Stomach (tissue), 4 donors: Measurements from ENCODE around the gene RAB6A.

Source experiments
- CTCF ChIP-seq, 7 experiments: fragments of 450-650 bp in 4 of 7; fragments of 200-600 bp in 3 of 7; sonication (generic) in 3 of 7; IDR thresholded peaks; one replicate each; pipeline ENCODE4 v1.5.1; 2016 to 2019; ENCODE audit warnings: antibody characterized with exemption in 7 of 7, control low read depth in 2 of 7, mild to moderate bottlenecking in 1 of 7
- POLR2A ChIP-seq, 4 donors: fragments of 450-650 bp; IDR thresholded peaks; one replicate each; pipeline ENCODE4 v1.6.1; 2016; ENCODE audit warnings: antibody characterized with exemption in 4 of 4, control low read depth in 2 of 4, mild to moderate bottlenecking in 1 of 4, moderate library complexity in 1 of 4

- TF ChIP-seq CTCF (IDR thresholded peaks at IDR 0.05) (no peak), POLR2A (IDR thresholded peaks at IDR 0.05) (no peak)
Measured at GRCh38 chr11:73758451-73758850, 2.4 kb downstream of the RAB6A start.
